HFF-Myc (cell line): ENCODE measurements around the gene AKT3.

Source experiments
- DNase-seq: peaks from one replicate; pipeline ENCODE4 v3.0.0-alpha.2; 2011; ENCODE audit warnings: low read depth; ENCODE audit errors: extremely low read depth
- H3K4me3 ChIP-seq: replicated peaks from 2 replicates; pipeline ENCODE4 v1.5.1; 2011; ENCODE audit warnings: low read depth, mild to moderate bottlenecking, control low read depth, low read length
- CTCF ChIP-seq: IDR thresholded peaks from 2 replicates; pipeline ENCODE4 v1.5.1; 2012; ENCODE audit warnings: mild to moderate bottlenecking, low read depth, low read length, control low read depth; ENCODE audit errors: missing control alignments

AKT3 gene

GRCh38 chr1:243850202-243850451 is at the start of gene AKT3:
Gene AKT3 (minus strand): TSS chr1:243850243. CDS start chr1:243843170, 7,073 bp downstream.
- no peak for TF ChIP-seq CTCF
- no peak for DNase-seq
- H3K4me3 ChIP-seq = peak within 1 kb of the TSS; percentile 63

- TF ChIP-seq CTCF = no peak
- no peak for DNase-seq
- H3K4me3 ChIP-seq = no peak overlapping the region
Observed at GRCh38 chr1:243898278-243898677, 48.2 kb upstream of the AKT3 start.

- no peak overlapping the region for H3K4me3 ChIP-seq
- no peak for TF ChIP-seq CTCF
- DNase-seq = no peak
Observed at GRCh38 chr1:243896313-243896712, 46.3 kb upstream of the AKT3 start.

- DNase-seq = no peak
- TF ChIP-seq CTCF = no peak
- no peak overlapping the region for H3K4me3 ChIP-seq
Observed at GRCh38 chr1:243892456-243892855, 42.4 kb upstream of the AKT3 start.

GRCh38 chr1:243890576-243890975 is 40.5 kb upstream of the AKT3 start:
- peak; percentile 91 for DNase-seq
- TF ChIP-seq CTCF = no peak
- no peak overlapping the region for H3K4me3 ChIP-seq

GRCh38 chr1:243885806-243886205 is 35.8 kb upstream of the AKT3 start:
- no peak for DNase-seq
- no peak overlapping the region for H3K4me3 ChIP-seq
- no peak for TF ChIP-seq CTCF

GRCh38 chr1:243884603-243885002 is 34.6 kb upstream of the AKT3 start:
- no peak for DNase-seq
- TF ChIP-seq CTCF = no peak
- H3K4me3 ChIP-seq = no peak overlapping the region
